Activated CD8-positive, alpha-beta memory T cell treated with anti-CD3 and anti-CD28 coated beads, Interleukin-2, amount 10 ng/mL, durations not matched to agents 7 days and 5 days (primary cell): Measurements from ENCODE around the gene CALCR. TPM values are rescaled to one million over a fixed set of nuclear protein-coding genes. Genes with fewer than 3 reads are reported as not detected.

Experiments used
- ATAC-seq: fragments of 150-1000 bp; cut with Tn5 transposase; one replicate; pipeline ENCODE4 v1.10.0; 2021; ENCODE audit warnings: moderate library complexity
- CTCF ChIA-PET: fragments of 350-600 bp; sonication (Branson Sonifier 250); formaldehyde crosslinking; loops from one replicate; lab custom pipeline; 2021; ENCODE audit warnings: antibody characterized with exemption; lab: Charles Lee
- DNase-seq: peaks from one replicate; pipeline ENCODE4 v3.0.0-alpha.2; 2020
- H3K27ac Mint-ChIP-seq: one replicate; pipeline ENCODE4 v1.8.0; 2021; ENCODE audit warnings: mild to moderate bottlenecking, mixed read lengths
- H3K27me3 Mint-ChIP-seq: one replicate; pipeline ENCODE4 v1.8.0; 2021; ENCODE audit warnings: mixed read lengths
- H3K36me3 Mint-ChIP-seq: one replicate; pipeline ENCODE4 v1.8.0; 2021; ENCODE audit warnings: mild to moderate bottlenecking, mixed read lengths
- H3K4me1 Mint-ChIP-seq: one replicate; pipeline ENCODE4 v1.8.0; 2021; ENCODE audit warnings: mixed read lengths
- H3K4me3 Mint-ChIP-seq: one replicate; pipeline ENCODE4 v1.8.0; 2021; ENCODE audit warnings: mild to moderate bottlenecking, moderate library complexity, mixed read lengths
- H3K9me3 Mint-ChIP-seq: one replicate; pipeline ENCODE4 v1.8.0; 2022; ENCODE audit warnings: low read depth, mixed read lengths
- total RNA-seq, 2 experiments: library from RNA; stranded (reverse); gene quantifications; one replicate each; pipeline ENCODE4 v1.2.3, GENCODE V29; 2021

Gene CALCR
- total RNA-seq, 2 experiments from 2014 or later = not detected

GRCh38 chr7:93578762-93579161 is 4.2 kb upstream of the CALCR start:
- Mint-ChIP-seq H3K36me3 (no peaks in the 10 kb centered on the region), H3K4me1 (no peaks in the 10 kb centered on the region), H3K4me3 (no peak overlapping the region)

DNA sequence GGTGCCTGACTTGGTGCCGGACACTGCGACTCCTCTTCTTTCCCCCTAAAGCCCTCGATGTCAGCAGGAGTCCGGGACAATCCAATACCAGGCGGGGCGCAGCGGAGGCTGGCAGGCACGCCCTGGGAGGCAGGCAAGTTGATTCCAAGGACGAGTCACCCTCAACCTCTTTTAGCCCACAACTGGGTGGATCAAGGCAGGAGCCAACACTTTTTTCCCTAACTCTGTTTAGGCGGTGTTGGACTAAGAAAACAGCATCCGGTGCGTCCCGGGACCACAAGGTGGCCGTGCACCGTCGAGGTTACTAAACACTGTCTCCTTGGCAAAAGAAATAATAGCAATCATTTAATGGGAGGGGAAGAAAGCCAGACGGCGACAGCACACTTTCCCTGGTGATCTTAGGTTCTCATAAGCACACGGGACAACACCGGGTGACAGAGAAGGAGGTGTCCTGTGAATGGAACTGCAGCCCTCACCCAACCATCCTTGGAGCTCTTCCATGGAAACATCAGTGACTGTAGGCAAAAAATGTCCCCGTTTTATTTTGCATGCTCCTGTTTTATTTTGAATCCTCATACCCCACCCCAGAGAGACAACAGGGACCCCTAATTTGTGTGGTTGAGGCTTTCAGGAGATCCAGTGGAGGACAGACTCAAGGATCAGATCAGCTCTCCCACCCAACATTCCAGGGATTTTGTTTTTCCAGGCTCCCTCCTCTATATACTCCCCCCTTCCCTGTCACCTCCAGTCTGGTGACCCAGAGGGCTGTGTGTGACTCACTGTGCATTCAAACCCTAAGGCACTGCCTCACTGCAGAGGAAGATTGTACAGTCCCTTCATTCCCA is 1.3 kb upstream of the CALCR start:
- H3K4me1 Mint-ChIP-seq = no peaks in the 10 kb centered on the region
- CTCF ChIA-PET = no interaction called here
- DNase-seq (no peak), ATAC-seq (no peak)
- H3K36me3 Mint-ChIP-seq = no peaks in the 10 kb centered on the region
- no peaks in the 10 kb centered on the region for H3K9me3 Mint-ChIP-seq
- H3K27me3 Mint-ChIP-seq = peaks cover 55% of the 10 kb centered on the region
- no peak overlapping the region for H3K4me3 Mint-ChIP-seq
- H3K27ac Mint-ChIP-seq = no peak overlapping the region

More at GRCh38 chr7:93578762-93579161, 4.2 kb upstream of the CALCR start:
- Mint-ChIP-seq H3K9me3 (no peaks in the 10 kb centered on the region), H3K27ac (no peak overlapping the region), H3K27me3 (peaks cover 39% of the 10 kb centered on the region)
- CTCF ChIA-PET = no interaction called here
- no peak for ATAC-seq
- no peak for DNase-seq

GRCh38 chr7:93574269-93574645 is 267 bp downstream of the CALCR start:
- Mint-ChIP-seq H3K27ac (no peak overlapping the region), H3K4me1 (no peaks in the 10 kb centered on the region), H3K36me3 (no peaks in the 10 kb centered on the region), H3K9me3 (no peaks in the 10 kb centered on the region), H3K4me3 (no peak overlapping the region), H3K27me3 (peaks cover 55% of the 10 kb centered on the region)
- CTCF ChIA-PET = no interaction called here
- no peak for ATAC-seq
- no peak for DNase-seq

DNA sequence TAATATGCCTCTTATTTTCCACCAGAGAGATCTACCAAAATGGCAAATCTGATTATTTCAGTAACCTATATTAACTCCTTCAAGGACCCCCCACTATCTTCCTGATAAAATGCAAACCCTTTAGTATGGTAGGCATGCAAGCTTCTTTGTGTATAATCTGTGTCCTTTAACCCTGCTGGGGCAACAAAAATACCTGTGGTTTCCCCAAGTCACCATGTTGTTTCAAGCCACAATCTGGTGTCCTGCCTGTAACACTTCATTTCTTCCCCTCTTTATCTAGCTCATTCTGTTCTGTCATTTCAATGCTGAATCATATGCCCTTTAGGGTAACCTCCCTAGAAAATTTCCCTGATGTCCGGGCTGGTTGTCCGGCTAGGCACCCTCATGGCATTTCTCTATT is 5.3 kb downstream of the CALCR start:
- CTCF ChIA-PET = no interaction called here
- H3K36me3 Mint-ChIP-seq = no peaks in the 10 kb centered on the region
- no peak overlapping the region for H3K4me3 Mint-ChIP-seq
- H3K4me1 Mint-ChIP-seq = no peaks in the 10 kb centered on the region
- DNase-seq (no peak), ATAC-seq (no peak)
- H3K9me3 Mint-ChIP-seq = no peaks in the 10 kb centered on the region
- no peak overlapping the region for H3K27ac Mint-ChIP-seq
- peaks cover 24% of the 10 kb centered on the region for H3K27me3 Mint-ChIP-seq

- H3K9me3 Mint-ChIP-seq = no peaks in the 10 kb centered on the region
- H3K36me3 Mint-ChIP-seq = no peaks in the 10 kb centered on the region
- no peak overlapping the region for H3K4me3 Mint-ChIP-seq
- no peaks in the 10 kb centered on the region for H3K4me1 Mint-ChIP-seq
- DNase-seq (no peak), ATAC-seq (no peak)
- H3K27me3 Mint-ChIP-seq = peaks cover 4% of the 10 kb centered on the region
- CTCF ChIA-PET = no interaction called here
- H3K27ac Mint-ChIP-seq = no peak overlapping the region
These were observed 7.6 kb downstream of the CALCR start for GRCh38 chr7:93566876-93567275.

DNA sequence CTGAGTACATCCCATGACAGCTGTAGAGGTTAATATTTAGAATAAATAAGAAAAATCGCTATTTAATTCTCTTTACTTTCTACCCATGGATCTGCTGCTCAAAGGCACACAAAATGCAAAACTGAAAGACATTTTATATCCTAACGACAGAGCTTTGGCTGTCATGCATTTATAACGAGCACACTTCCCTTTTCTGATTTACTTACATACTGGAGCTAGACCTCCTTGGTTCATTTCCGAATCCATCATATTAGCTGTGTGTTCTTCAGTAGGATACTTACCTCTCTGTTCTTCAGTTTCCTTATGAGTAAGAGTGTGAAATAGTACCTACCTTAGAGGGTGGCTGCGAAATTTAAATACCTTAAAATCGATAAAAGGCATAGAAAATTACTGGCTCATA is 10.9 kb downstream of the CALCR start:
- Mint-ChIP-seq H3K27me3 (peaks cover 3% of the 10 kb centered on the region), H3K4me1 (no peaks in the 10 kb centered on the region), H3K9me3 (no peaks in the 10 kb centered on the region), H3K27ac (no peak overlapping the region), H3K36me3 (no peaks in the 10 kb centered on the region), H3K4me3 (no peak overlapping the region)
- ATAC-seq (no peak), DNase-seq (no peak)
- CTCF ChIA-PET = no interaction called here

GRCh38 chr7:93562936-93563335 is 11.6 kb downstream of the CALCR start:
- ATAC-seq = no peak
- Mint-ChIP-seq H3K9me3 (no peaks in the 10 kb centered on the region), H3K4me1 (no peaks in the 10 kb centered on the region), H3K27ac (no peak overlapping the region), H3K4me3 (no peak overlapping the region), H3K36me3 (no peaks in the 10 kb centered on the region), H3K27me3 (no peaks in the 10 kb centered on the region)
- no peak for DNase-seq
- CTCF ChIA-PET = interaction anchor here (1.0 kb wide), 1 partner anchor 13 kb away, joined by 3 read pairs; no protein-coding TSS in a partner anchor

- Mint-ChIP-seq H3K4me3 (no peak overlapping the region), H3K9me3 (no peaks in the 10 kb centered on the region), H3K27me3 (no peaks in the 10 kb centered on the region), H3K36me3 (no peaks in the 10 kb centered on the region), H3K4me1 (no peaks in the 10 kb centered on the region), H3K27ac (no peak overlapping the region)
- DNase-seq (no peak), ATAC-seq (no peak)
- CTCF ChIA-PET = interaction anchor here (1.0 kb wide), 1 partner anchor 13 kb away, joined by 3 read pairs; no protein-coding TSS in a partner anchor
These were observed 12.4 kb downstream of the CALCR start for GRCh38 chr7:93562106-93562505.

- no peaks in the 10 kb centered on the region for H3K9me3 Mint-ChIP-seq
- H3K4me1 Mint-ChIP-seq = no peaks in the 10 kb centered on the region
- H3K4me3 Mint-ChIP-seq = no peak overlapping the region
- H3K36me3 Mint-ChIP-seq = no peaks in the 10 kb centered on the region
- CTCF ChIA-PET = no interaction called here
- ATAC-seq (no peak), DNase-seq (no peak)
- no peak overlapping the region for H3K27ac Mint-ChIP-seq
- no peaks in the 10 kb centered on the region for H3K27me3 Mint-ChIP-seq
These were observed 14.7 kb downstream of the CALCR start for GRCh38 chr7:93559639-93560491.

DNA sequence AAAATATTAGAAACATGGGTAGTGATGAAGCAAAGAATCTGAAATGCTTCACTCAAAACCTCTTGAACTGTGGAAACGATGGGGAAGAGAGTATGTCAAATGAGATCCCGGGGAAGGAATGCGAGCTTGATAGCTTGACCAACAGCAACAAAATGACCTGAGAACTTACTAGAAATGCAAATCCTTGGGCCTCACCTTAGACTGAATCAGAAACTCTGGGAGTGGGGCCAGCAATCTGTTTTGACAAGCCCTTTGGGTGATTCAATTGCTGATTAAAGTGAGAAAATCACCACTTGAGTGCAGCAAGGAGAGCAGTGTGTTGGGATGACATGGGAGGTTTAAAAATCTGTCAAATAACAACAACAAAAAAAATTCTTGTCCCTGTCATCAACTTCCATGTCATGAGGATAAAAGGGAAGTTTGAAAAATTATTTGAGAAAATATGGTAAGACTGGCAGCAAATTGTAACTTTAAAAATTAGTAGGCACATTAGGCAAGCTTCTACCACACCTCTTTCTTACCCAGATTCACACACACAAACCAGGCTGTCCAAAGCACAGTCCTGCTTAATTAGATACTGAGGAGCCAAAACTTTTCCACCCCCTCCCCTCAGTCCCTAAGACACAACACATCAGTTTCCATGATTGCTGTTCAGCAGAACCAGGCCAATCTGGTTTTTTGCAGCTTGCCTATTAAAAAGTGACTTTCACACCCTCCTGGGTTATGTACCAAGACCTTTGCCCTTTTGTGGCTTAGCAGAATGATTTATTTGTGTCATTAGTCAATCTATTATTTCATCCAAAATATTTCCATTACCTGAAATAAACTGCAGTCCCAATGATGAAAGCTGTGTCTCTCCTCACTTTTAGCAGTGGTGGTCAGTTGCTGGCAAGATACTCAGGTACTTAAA is 15.6 kb downstream of the CALCR start:
- CTCF ChIA-PET = no interaction called here
- no peak overlapping the region for H3K4me3 Mint-ChIP-seq
- no peaks in the 10 kb centered on the region for H3K27me3 Mint-ChIP-seq
- H3K4me1 Mint-ChIP-seq = no peaks in the 10 kb centered on the region
- H3K36me3 Mint-ChIP-seq = no peaks in the 10 kb centered on the region
- no peak overlapping the region for H3K27ac Mint-ChIP-seq
- DNase-seq (no peak), ATAC-seq (no peak)
- no peaks in the 10 kb centered on the region for H3K9me3 Mint-ChIP-seq

DNA sequence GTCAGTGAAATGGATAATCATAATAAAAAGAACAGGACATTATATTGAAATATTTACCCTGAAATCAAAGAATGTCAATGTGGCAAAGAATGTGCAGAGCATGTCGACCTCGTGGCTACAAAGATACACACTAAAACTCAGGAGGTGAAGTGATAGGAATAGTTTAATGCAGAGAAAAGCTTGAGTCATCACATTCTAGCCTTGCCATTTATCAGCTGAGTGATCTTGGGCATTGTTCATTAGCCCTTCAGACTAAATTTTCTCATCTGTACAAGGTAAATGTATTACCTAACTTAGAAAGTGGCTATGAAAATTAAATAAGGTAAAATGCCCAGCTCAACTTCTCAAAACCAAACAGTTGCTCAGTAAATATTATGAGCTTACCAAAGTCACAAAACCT is 22.6 kb downstream of the CALCR start:
- ATAC-seq (no peak), DNase-seq (no peak)
- no peak overlapping the region for H3K27ac Mint-ChIP-seq
- no peaks in the 10 kb centered on the region for H3K36me3 Mint-ChIP-seq
- H3K4me3 Mint-ChIP-seq = no peak overlapping the region
- no peaks in the 10 kb centered on the region for H3K4me1 Mint-ChIP-seq
- CTCF ChIA-PET = interaction anchor here (2.6 kb wide), 1 partner anchor 307 kb away, joined by 13 read pairs; no protein-coding TSS in a partner anchor
- no peaks in the 10 kb centered on the region for H3K9me3 Mint-ChIP-seq
- H3K27me3 Mint-ChIP-seq = peaks cover 13% of the 10 kb centered on the region

GRCh38 chr7:93551063-93551895 is 23.2 kb downstream of the CALCR start:
- ATAC-seq = no peak
- no peaks in the 10 kb centered on the region for H3K4me1 Mint-ChIP-seq
- H3K36me3 Mint-ChIP-seq = no peaks in the 10 kb centered on the region

More at GRCh38 chr7:93551063-93551895, 23.2 kb downstream of the CALCR start:
- Mint-ChIP-seq H3K27ac (no peak overlapping the region), H3K4me3 (no peak overlapping the region), H3K27me3 (peaks cover 13% of the 10 kb centered on the region), H3K9me3 (no peaks in the 10 kb centered on the region)
- CTCF ChIA-PET = interaction anchor here (2.6 kb wide), 1 partner anchor 306 kb away, joined by 13 read pairs; no protein-coding TSS in a partner anchor
- DNase-seq = no peak
